Kidney (tissue), 14 donors: ENCODE results near the gene GRID1. TPM values are rescaled to one million over a fixed set of nuclear protein-coding genes. Genes with fewer than 3 reads are reported as not detected.

Source experiments
- DNase-seq, 5 donors: peaks; one replicate each; pipeline ENCODE4 v3.0.0-alpha.2; 2013 to 2020
- FAIRE-seq: peaks from 2 replicates; lab custom pipeline; 2012; peaks lifted over from hg19 to GRCh38; lab: Jason Lieb, UNC
- H3K27ac ChIP-seq, 2 donors: one replicate each; pipeline ENCODE4 v1.7.0; 2013; ENCODE audit warnings: low read depth in 2 of 2, low read length in 2 of 2, inconsistent platforms in 1 of 2
- H3K27me3 ChIP-seq: one replicate; pipeline ENCODE4 v1.7.1; 2013; ENCODE audit warnings: low read length, inconsistent platforms; ENCODE audit not compliant: control insufficient read depth, insufficient read depth
- H3K36me3 ChIP-seq, 3 donors: one replicate each; pipeline versions ENCODE4 v1.7.0 to v1.7.1; 2013; ENCODE audit warnings: low read length in 3 of 3, control low read depth in 1 of 3, inconsistent platforms in 1 of 3; ENCODE audit not compliant: insufficient read depth in 3 of 3, control insufficient read depth in 2 of 3
- H3K4me1 ChIP-seq, 3 donors: one replicate each; pipeline versions ENCODE4 v1.7.0 to v1.7.1; 2013; ENCODE audit warnings: low read length in 3 of 3, inconsistent platforms in 1 of 3, low read depth in 1 of 3; ENCODE audit not compliant: control insufficient read depth in 2 of 3, insufficient read depth in 2 of 3
- H3K4me3 ChIP-seq, 3 donors: one replicate each; pipeline versions ENCODE4 v1.7.0 to v1.8.1; 2013; ENCODE audit warnings: low read length in 3 of 3, control low read depth in 1 of 3, inconsistent platforms in 1 of 3
- H3K9ac ChIP-seq, 3 donors: one replicate each; pipeline versions ENCODE4 v1.7.0 to v1.7.1; 2013; ENCODE audit warnings: low read length in 3 of 3, control low read depth in 1 of 3, inconsistent platforms in 1 of 3
- H3K9me3 ChIP-seq, 3 donors: one replicate each; pipeline versions ENCODE4 v1.7.0 to v1.7.1; 2013; ENCODE audit warnings: low read length in 3 of 3, control low read depth in 1 of 3, inconsistent platforms in 1 of 3; ENCODE audit not compliant: control insufficient read depth in 2 of 3, insufficient read depth in 1 of 3
- intact Hi-C: fragments of 100-400 bp; cut with DNase I; formaldehyde crosslinking; loops from one replicate; pipeline ENCODE4 v1.11.1; 2022
- polyA plus RNA-seq: library from polyadenylated mRNA; stranded (reverse); fragments of 350-450 nt; fragmentation: Illumina TruSeq; extraction: RNeasy Lipid Tissue Mini Kit (QIAGEN cat#74804); gene quantifications from one replicate; pipeline ENCODE4 v1.2.3, GENCODE V29; 2014; ENCODE audit warnings: low read depth, low replicate concordance; ENCODE audit not compliant: insufficient read depth
- total RNA-seq: library from RNA; stranded (reverse); fragmentation: NEBNext Ultra II Directional; extraction: Animal tissue kit (Norgen Biotek cat#: 25700); gene quantifications from one replicate; pipeline ENCODE4 v1.2.1, GENCODE V29; 2021
- TF ChIP-seq, protein P1 (sequence below): IDR thresholded peaks from 3 replicates; pipeline ENCODE4 v1.5.1; 2012; ENCODE audit warnings: mild to moderate bottlenecking, moderate library complexity, borderline replicate concordance; ENCODE audit not compliant: insufficient read depth; ENCODE audit errors: extremely low read depth
- donor health status: control.
- donor health status: control.
- donor health status: control.
- donor health status: control.
- donor health status: control.
- donor health status: DM: yes; HTN: yes; CAD: no.
- donor health status: Normal renal cell carcinoma (clear cell type).

The GRID1 gene
- total and polyA plus RNA-seq, 2 donors from 2014 or later = 0.37 to 1.4 TPM

- TF ChIP-seq, protein P1, sequence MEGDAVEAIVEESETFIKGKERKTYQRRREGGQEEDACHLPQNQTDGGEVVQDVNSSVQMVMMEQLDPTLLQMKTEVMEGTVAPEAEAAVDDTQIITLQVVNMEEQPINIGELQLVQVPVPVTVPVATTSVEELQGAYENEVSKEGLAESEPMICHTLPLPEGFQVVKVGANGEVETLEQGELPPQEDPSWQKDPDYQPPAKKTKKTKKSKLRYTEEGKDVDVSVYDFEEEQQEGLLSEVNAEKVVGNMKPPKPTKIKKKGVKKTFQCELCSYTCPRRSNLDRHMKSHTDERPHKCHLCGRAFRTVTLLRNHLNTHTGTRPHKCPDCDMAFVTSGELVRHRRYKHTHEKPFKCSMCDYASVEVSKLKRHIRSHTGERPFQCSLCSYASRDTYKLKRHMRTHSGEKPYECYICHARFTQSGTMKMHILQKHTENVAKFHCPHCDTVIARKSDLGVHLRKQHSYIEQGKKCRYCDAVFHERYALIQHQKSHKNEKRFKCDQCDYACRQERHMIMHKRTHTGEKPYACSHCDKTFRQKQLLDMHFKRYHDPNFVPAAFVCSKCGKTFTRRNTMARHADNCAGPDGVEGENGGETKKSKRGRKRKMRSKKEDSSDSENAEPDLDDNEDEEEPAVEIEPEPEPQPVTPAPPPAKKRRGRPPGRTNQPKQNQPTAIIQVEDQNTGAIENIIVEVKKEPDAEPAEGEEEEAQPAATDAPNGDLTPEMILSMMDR = no peak
- H3K36me3 ChIP-seq = no peaks in the 10 kb centered on the region
- H3K4me1 ChIP-seq = no peaks in the 10 kb centered on the region
- no peaks in the 10 kb centered on the region for H3K9me3 ChIP-seq
- no peak overlapping the region for H3K27ac ChIP-seq
- intact Hi-C loops = loop anchor here (10.0 kb wide), 1 partner anchor 1828 kb away; no protein-coding TSS in a partner anchor
- DNase-seq = peak in 1 of 5 donors; percentile 7
- peaks cover 11% of the 10 kb centered on the region for H3K27me3 ChIP-seq
- no peak overlapping the region for H3K4me3 ChIP-seq
- no peak for FAIRE-seq
- H3K9ac ChIP-seq = no peak overlapping the region
Observed at GRCh38 chr10:86373251-86373650, 6.7 kb upstream of the GRID1 start.

- no peak overlapping the region for H3K9ac ChIP-seq
- peak in 1 of 5 donors; percentile 19 for DNase-seq
- H3K9me3 ChIP-seq = no peaks in the 10 kb centered on the region
- intact Hi-C loops = loop anchor here (10.0 kb wide), 1 partner anchor 1828 kb away; no protein-coding TSS in a partner anchor
- no peak overlapping the region for H3K27ac ChIP-seq
- H3K4me1 ChIP-seq = no peaks in the 10 kb centered on the region
- TF ChIP-seq, protein P1 = no peak
- no peak for FAIRE-seq
- no peaks in the 10 kb centered on the region for H3K36me3 ChIP-seq
- no peak overlapping the region for H3K4me3 ChIP-seq
- peaks cover 15% of the 10 kb centered on the region for H3K27me3 ChIP-seq
Observed at GRCh38 chr10:86372784-86373239, 6.2 kb upstream of the GRID1 start.

DNA sequence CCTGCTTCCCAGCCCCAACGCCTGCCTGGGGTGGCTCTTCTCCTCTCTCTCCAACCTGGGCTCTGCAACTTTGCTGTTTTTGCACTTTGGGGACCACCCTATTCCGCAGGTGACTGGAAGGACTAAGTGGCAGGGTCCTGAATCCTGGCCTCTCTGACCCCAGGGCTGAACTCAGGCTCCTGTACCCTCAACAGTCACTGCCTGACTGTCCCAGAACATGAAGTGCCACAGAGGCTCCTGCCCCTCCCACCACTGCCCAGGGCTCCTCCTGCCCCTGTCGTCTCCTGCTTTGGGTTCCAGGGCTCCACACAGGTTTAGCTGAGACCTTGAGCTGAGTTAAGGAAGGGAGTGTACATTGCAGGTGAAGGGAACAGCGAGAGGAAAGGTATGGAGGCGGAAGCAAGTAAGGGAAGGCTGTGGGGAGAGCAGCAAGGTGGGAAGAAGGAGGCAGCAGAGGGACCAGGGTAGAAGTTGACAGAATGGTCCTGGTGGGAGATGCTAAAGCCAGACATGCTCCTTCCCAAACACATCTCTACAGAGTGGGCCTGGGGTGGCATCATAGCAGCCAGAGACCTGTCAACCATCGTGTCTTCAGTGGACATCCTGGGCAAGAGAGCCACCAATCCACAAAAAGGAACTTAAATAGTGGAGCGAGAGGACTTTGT lies 5.7 kb upstream of the GRID1 start:
- Histone ChIP-seq H3K9me3 (no peaks in the 10 kb centered on the region), H3K36me3 (no peaks in the 10 kb centered on the region), H3K9ac (no peak overlapping the region), H3K27ac (no peak overlapping the region), H3K4me3 (no peak overlapping the region), H3K4me1 (no peaks in the 10 kb centered on the region), H3K27me3 (peaks cover 18% of the 10 kb centered on the region)
- FAIRE-seq (no peak), DNase-seq (peak in 1 of 5 donors; percentile 1)
- intact Hi-C loops = loop anchor here (10.0 kb wide), 1 partner anchor 1827 kb away; no protein-coding TSS in a partner anchor
- TF ChIP-seq, protein P1 = no peak
